Endothelial cell (in vitro differentiated cells): Measurements from ENCODE around the gene MPC1. TPM values are rescaled to one million over a fixed set of nuclear protein-coding genes. Genes with fewer than 3 reads are reported as not detected.

Experiments
- DNase-seq: peaks from one replicate; pipeline ENCODE4 v3.0.0; 2021; ENCODE audit warnings: low spot score
- H3K27ac Mint-ChIP-seq: one replicate; pipeline ENCODE4 v1.8.0; 2021; ENCODE audit warnings: mixed read lengths, inconsistent platforms; ENCODE audit not compliant: unreplicated experiment
- H3K27me3 Mint-ChIP-seq: one replicate; pipeline ENCODE4 v1.8.0; 2021; ENCODE audit warnings: mild to moderate bottlenecking, moderate library complexity, mixed read lengths, inconsistent platforms; ENCODE audit not compliant: unreplicated experiment
- H3K36me3 Mint-ChIP-seq: one replicate; pipeline ENCODE4 v1.8.0; 2021; ENCODE audit warnings: mild to moderate bottlenecking, low read depth, mixed read lengths, inconsistent platforms; ENCODE audit not compliant: unreplicated experiment
- H3K4me1 Mint-ChIP-seq: one replicate; pipeline ENCODE4 v1.8.0; 2021; ENCODE audit warnings: mild to moderate bottlenecking, mixed read lengths, inconsistent platforms; ENCODE audit not compliant: unreplicated experiment
- H3K4me3 Mint-ChIP-seq: one replicate; pipeline ENCODE4 v1.8.0; 2021; ENCODE audit warnings: mild to moderate bottlenecking, mixed read lengths, inconsistent platforms; ENCODE audit not compliant: unreplicated experiment
- H3K9me3 Mint-ChIP-seq: one replicate; pipeline ENCODE4 v1.8.0; 2021; ENCODE audit warnings: mixed read lengths, inconsistent platforms; ENCODE audit not compliant: unreplicated experiment
- total RNA-seq: library from RNA; stranded (reverse); fragmentation: NEBNext Ultra II Directional; extraction: Animal tissue kit (Norgen Biotek cat#: 25700); gene quantifications from one replicate; pipeline ENCODE4 v1.2.1, GENCODE V29; 2021; ENCODE audit not compliant: unreplicated experiment
- TF ChIP-seq, protein P1 (sequence below): fragments of 200-600 bp; sonication (generic); IDR thresholded peaks from one replicate; pipeline ENCODE4 v1.5.0; 2021; ENCODE audit warnings: antibody characterized with exemption; ENCODE audit not compliant: unreplicated experiment

MPC1 gene
- total RNA-seq, 1 donor from 2014 or later, result 23.7 TPM

GRCh38 chr6:166412911-166413384, 30.2 kb upstream of the MPC1 start:
- TF ChIP-seq, protein P1, sequence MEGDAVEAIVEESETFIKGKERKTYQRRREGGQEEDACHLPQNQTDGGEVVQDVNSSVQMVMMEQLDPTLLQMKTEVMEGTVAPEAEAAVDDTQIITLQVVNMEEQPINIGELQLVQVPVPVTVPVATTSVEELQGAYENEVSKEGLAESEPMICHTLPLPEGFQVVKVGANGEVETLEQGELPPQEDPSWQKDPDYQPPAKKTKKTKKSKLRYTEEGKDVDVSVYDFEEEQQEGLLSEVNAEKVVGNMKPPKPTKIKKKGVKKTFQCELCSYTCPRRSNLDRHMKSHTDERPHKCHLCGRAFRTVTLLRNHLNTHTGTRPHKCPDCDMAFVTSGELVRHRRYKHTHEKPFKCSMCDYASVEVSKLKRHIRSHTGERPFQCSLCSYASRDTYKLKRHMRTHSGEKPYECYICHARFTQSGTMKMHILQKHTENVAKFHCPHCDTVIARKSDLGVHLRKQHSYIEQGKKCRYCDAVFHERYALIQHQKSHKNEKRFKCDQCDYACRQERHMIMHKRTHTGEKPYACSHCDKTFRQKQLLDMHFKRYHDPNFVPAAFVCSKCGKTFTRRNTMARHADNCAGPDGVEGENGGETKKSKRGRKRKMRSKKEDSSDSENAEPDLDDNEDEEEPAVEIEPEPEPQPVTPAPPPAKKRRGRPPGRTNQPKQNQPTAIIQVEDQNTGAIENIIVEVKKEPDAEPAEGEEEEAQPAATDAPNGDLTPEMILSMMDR, result no peak
- peaks cover 60% of the 10 kb centered on the region for H3K36me3 Mint-ChIP-seq
- H3K4me3 Mint-ChIP-seq, result no peak overlapping the region
- peaks cover 20% of the 10 kb centered on the region for H3K27me3 Mint-ChIP-seq
- DNase-seq, result no peak
- no peaks in the 10 kb centered on the region for H3K4me1 Mint-ChIP-seq
- no peak overlapping the region for H3K27ac Mint-ChIP-seq
- no peaks in the 10 kb centered on the region for H3K9me3 Mint-ChIP-seq

GRCh38 chr6:166412156-166412910, 29.6 kb upstream of the MPC1 start:
- TF ChIP-seq, protein P1, result no peak
- H3K36me3 Mint-ChIP-seq, result peaks cover 58% of the 10 kb centered on the region
- H3K27ac Mint-ChIP-seq, result no peak overlapping the region
- H3K4me1 Mint-ChIP-seq, result no peaks in the 10 kb centered on the region
- no peak overlapping the region for H3K4me3 Mint-ChIP-seq
- peaks cover 20% of the 10 kb centered on the region for H3K27me3 Mint-ChIP-seq
- DNase-seq, result no peak
- no peaks in the 10 kb centered on the region for H3K9me3 Mint-ChIP-seq

DNA sequence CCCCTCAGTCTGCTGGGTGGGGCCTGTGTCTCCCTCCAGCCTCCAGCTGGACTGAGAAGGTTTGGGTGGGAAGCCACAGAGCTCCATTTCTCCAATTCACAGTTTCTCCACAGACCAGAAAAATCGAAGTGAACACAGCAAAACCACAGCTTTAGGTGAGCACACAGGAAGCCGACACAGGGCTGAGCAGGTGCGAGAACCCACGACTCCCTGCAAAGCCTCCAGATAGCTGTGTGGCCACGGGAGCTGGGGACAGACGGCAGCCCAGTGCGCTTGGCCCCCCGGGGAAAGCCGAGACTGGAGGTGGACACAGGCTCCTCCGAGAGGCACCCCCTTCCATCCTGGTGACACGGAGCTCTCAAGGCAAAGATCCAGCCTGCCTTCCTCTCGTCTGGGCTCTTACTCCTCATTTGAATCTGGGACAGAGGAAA, 29.0 kb upstream of the MPC1 start:
- Mint-ChIP-seq H3K36me3 (peaks cover 52% of the 10 kb centered on the region), H3K27me3 (peaks cover 21% of the 10 kb centered on the region), H3K9me3 (no peaks in the 10 kb centered on the region), H3K4me1 (no peaks in the 10 kb centered on the region), H3K27ac (no peak overlapping the region), H3K4me3 (no peak overlapping the region)
- DNase-seq, result no peak
- TF ChIP-seq, protein P1, result no peak

DNA sequence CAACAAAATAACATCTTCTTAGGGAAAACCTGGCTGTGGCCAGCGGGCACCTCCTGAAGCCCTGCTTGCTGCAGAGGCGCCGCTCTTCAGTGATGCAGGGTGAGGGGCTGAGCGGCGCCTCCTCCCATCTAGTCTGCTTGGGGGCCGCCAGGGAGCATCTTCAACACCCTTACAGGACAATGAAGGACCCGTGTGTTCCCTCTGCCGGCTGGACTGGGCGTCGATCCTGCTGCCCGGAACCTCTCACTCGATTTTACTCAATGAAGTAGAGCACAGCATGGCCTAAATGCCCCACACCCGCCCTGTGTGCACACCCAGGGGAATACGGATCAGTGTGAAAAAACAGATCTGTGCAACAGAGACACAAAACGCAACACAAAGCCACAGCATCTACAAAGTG, 28.5 kb upstream of the MPC1 start:
- Mint-ChIP-seq H3K27me3 (peaks cover 20% of the 10 kb centered on the region), H3K4me1 (no peaks in the 10 kb centered on the region), H3K27ac (no peak overlapping the region), H3K9me3 (no peaks in the 10 kb centered on the region), H3K36me3 (peaks cover 47% of the 10 kb centered on the region), H3K4me3 (no peak overlapping the region)
- no peak for DNase-seq
- TF ChIP-seq, protein P1, result no peak

DNA sequence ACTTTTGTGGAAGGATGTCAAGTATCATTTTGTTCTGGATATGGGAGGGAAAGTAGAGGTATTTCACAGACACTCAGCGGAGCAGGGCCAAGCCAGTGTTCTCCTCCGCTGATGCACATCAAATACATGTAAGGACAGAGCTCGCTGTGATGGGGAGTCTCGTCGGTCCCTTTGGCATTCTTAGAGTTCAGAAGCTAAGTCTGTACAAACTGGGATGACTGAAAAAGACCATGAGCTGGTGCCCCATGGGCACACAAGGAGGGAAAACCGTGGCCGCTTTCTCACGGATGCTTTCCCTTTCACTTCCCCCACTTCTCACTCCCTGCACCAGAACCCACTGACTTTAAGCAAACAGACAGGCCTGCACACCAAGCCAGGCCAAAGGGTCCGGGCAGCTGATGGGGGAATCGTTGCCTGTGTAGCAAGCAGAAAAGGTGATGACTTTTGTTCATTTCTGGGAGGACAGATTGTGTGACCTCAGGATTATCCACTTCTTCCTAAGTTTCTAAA, 27.7 kb upstream of the MPC1 start:
- Mint-ChIP-seq H3K9me3 (no peaks in the 10 kb centered on the region), H3K27ac (no peak overlapping the region), H3K36me3 (peaks cover 43% of the 10 kb centered on the region), H3K4me3 (no peak overlapping the region), H3K4me1 (no peaks in the 10 kb centered on the region), H3K27me3 (peaks cover 20% of the 10 kb centered on the region)
- TF ChIP-seq, protein P1, result no peak
- no peak for DNase-seq
